ENCODE data around the gene BMP4.

BMP4 gene

GRCh38 chr14:53963320-53964227 lies 6.9 kb upstream of the BMP4 start:
- FAIRE-seq, result no peak

GRCh38 chr14:53962953-53963319 lies 6.3 kb upstream of the BMP4 start:
- no peak for FAIRE-seq

- no peak for FAIRE-seq
Observed at GRCh38 chr14:53958628-53959027, 2.0 kb upstream of the BMP4 start.

- no peak for FAIRE-seq
Observed at GRCh38 chr14:53957739-53958138, 1.1 kb upstream of the BMP4 start.

- FAIRE-seq, result no peak
Observed at GRCh38 chr14:53955671-53956426, 776 bp downstream of the BMP4 start.

GRCh38 chr14:53955229-53955556 lies 1.4 kb downstream of the BMP4 start:
- FAIRE-seq, result no peak

- FAIRE-seq, result no peak
Observed at GRCh38 chr14:53954551-53955228, 1.9 kb downstream of the BMP4 start.

- FAIRE-seq, result no peak
Observed at GRCh38 chr14:53953828-53954550, 2.6 kb downstream of the BMP4 start.

GRCh38 chr14:53953002-53953827 lies 3.4 kb downstream of the BMP4 start:
- no peak for FAIRE-seq

GRCh38 chr14:53952533-53952932 lies 4.1 kb downstream of the BMP4 start:
- no peak for FAIRE-seq

GRCh38 chr14:53951627-53952303 lies 4.9 kb downstream of the BMP4 start:
- FAIRE-seq, result no peak

GRCh38 chr14:53951243-53951626 lies 5.4 kb downstream of the BMP4 start:
- FAIRE-seq, result no peak

- no peak for FAIRE-seq
Observed at GRCh38 chr14:53950031-53950793, 6.4 kb downstream of the BMP4 start.

- FAIRE-seq, result no peak
Observed at GRCh38 chr14:53949201-53949600, 7.4 kb downstream of the BMP4 start.

GRCh38 chr14:53948205-53948884 lies 8.3 kb downstream of the BMP4 start:
- no peak for FAIRE-seq

- no peak for FAIRE-seq
Observed at GRCh38 chr14:53947452-53948204, 9.0 kb downstream of the BMP4 start.

GRCh38 chr14:53947094-53947445 lies 9.6 kb downstream of the BMP4 start:
- FAIRE-seq, result no peak

GRCh38 chr14:53946404-53947093 lies 10.1 kb downstream of the BMP4 start:
- no peak for FAIRE-seq

GRCh38 chr14:53946071-53946403 lies 10.6 kb downstream of the BMP4 start:
- FAIRE-seq, result no peak

Data from colon (tissue), 2 donors.